ENCODE data around the gene AURKAIP1.

AURKAIP1 gene

DNA sequence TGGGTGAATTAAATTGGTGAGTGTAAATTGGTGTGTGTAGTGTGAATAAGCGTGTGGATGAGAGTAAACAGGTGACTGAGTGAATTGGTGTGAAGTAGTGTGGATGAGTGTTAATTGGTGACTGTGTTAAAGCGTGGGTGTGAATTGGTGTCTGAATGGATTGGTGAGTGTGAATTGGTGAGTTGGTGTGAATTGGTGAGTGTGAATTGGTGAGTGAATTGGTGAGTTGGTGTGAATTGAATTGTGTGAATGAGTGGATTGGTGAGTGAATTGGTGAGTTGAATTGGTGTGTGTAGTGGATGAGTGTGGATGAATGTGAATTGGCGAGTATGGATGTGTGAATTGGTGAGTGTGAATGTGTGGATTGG lies 8.3 kb downstream of the AURKAIP1 start:
- TF ChIP-seq, protein P1, sequence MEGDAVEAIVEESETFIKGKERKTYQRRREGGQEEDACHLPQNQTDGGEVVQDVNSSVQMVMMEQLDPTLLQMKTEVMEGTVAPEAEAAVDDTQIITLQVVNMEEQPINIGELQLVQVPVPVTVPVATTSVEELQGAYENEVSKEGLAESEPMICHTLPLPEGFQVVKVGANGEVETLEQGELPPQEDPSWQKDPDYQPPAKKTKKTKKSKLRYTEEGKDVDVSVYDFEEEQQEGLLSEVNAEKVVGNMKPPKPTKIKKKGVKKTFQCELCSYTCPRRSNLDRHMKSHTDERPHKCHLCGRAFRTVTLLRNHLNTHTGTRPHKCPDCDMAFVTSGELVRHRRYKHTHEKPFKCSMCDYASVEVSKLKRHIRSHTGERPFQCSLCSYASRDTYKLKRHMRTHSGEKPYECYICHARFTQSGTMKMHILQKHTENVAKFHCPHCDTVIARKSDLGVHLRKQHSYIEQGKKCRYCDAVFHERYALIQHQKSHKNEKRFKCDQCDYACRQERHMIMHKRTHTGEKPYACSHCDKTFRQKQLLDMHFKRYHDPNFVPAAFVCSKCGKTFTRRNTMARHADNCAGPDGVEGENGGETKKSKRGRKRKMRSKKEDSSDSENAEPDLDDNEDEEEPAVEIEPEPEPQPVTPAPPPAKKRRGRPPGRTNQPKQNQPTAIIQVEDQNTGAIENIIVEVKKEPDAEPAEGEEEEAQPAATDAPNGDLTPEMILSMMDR (IDR thresholded peaks at IDR 0.05; ENCODE audit: control extremely low read depth, extremely low read depth, low read depth, missing control alignments): no peak
- POLR2A ChIA-PET: no interaction called here
- DNase-seq (ENCODE audit: extremely low spot score): no peak
- CTCF ChIA-PET: no interaction called here

- no peak for DNase-seq (ENCODE audit: extremely low spot score)
- ChIA-PET POLR2A (no interaction called here), CTCF (interaction anchor here (1.2 kb wide), 1 partner anchor 18 kb away, joined by 3 read pairs; no protein-coding TSS in a partner anchor)
- TF ChIP-seq, protein P1 (IDR thresholded peaks at IDR 0.05; ENCODE audit: control extremely low read depth, extremely low read depth, low read depth, missing control alignments): no peak
Observed at GRCh38 chr1:1365875-1366698, 8.9 kb downstream of the AURKAIP1 start.

DNA sequence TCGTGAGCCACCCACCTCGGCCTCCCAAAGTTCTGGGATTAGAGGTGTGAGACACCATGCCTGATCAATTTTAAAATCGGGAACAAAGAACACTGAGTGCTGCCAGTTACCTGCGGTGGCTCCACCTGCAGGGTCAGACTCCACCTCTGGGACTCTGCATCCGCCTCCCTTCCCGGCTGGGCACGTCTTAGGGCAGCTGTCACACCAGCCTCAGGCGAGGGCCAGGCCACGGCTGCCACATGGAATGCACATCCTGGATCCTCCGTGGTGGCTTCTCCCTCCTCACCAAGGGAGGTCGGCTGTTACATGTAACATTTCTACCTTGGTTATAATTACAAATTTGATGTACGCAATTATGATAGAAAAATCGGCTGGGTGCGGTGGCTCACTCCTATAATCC lies 10.7 kb downstream of the AURKAIP1 start:
- TF ChIP-seq, protein P1 (IDR thresholded peaks at IDR 0.05; ENCODE audit: control extremely low read depth, extremely low read depth, low read depth, missing control alignments): no peak
- DNase-seq (ENCODE audit: extremely low spot score): no peak
- POLR2A ChIA-PET: no interaction called here
- CTCF ChIA-PET: interaction anchor here (2.8 kb wide), 1 partner anchor 8 kb away, joined by 15 read pairs; no protein-coding TSS in a partner anchor

DNA sequence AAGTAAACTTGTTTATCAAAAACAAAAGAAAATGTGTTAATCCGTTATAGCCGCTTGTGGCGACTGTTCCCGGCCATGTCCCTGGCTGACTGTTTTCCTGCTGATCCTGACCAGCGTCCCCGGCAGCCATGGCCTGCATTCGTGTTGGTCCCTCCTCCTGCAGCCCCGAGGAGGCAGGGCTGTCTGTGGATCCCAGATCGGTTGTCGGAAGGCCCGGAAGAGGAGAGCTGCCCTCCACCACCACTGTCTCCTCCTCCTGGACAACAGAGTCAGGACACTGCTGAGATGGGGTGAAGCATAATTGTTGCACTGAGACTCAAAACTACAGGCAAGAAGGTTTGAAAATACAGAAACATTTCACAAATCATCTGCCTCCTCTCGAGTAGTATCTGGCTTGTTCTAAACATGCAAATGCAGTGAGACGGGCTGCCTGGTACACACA lies 13.0 kb downstream of the AURKAIP1 start:
- no peak for DNase-seq (ENCODE audit: extremely low spot score)
- ChIA-PET CTCF (interaction anchor here (2.8 kb wide), 1 partner anchor 10 kb away, joined by 15 read pairs; no protein-coding TSS in a partner anchor), POLR2A (no interaction called here)
- TF ChIP-seq, protein P1 (IDR thresholded peaks at IDR 0.05; ENCODE audit: control extremely low read depth, extremely low read depth, low read depth, missing control alignments): no peak

DNA sequence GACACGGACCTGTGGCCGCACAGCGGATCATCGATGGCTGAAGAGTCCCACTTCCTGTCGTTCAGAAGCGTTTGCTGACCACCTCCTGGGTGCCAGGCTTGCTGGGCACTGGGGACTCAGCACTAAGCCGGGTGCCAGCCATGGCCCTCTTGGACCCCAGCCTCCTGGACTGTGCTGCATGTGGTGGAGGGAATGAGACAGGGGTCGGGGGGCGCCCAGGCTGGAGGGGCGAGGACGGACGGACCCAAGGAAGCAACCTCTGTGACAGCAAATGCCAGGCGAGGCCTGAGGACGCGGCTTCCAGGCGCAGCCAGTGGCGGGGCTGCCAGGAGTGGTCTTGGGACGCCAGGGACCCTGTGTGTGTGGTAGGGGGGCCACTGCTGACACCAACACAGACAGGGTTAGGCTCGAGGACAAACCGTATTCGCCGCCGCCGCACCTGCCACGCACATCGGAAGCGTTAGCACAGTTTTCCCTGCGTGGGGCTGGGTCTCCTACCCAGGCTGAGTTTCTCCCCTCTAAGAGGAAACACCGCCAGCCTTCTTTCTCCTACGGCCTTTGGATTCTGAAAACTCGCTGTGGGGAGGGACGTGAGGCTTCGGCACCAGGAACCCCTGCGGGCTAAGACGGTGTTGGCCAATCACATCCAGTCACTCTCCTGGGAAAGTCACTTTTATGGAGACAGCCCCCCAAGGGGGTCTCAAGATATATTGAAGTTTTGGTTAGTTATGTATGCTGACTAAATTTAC lies 13.6 kb downstream of the AURKAIP1 start:
- ChIA-PET CTCF (interaction anchor here (2.8 kb wide), 1 partner anchor 11 kb away, joined by 15 read pairs; no protein-coding TSS in a partner anchor), POLR2A (no interaction called here)
- TF ChIP-seq, protein P1 (IDR thresholded peaks at IDR 0.05; ENCODE audit: control extremely low read depth, extremely low read depth, low read depth, missing control alignments): no peak
- no peak for DNase-seq (ENCODE audit: extremely low spot score)

DNA sequence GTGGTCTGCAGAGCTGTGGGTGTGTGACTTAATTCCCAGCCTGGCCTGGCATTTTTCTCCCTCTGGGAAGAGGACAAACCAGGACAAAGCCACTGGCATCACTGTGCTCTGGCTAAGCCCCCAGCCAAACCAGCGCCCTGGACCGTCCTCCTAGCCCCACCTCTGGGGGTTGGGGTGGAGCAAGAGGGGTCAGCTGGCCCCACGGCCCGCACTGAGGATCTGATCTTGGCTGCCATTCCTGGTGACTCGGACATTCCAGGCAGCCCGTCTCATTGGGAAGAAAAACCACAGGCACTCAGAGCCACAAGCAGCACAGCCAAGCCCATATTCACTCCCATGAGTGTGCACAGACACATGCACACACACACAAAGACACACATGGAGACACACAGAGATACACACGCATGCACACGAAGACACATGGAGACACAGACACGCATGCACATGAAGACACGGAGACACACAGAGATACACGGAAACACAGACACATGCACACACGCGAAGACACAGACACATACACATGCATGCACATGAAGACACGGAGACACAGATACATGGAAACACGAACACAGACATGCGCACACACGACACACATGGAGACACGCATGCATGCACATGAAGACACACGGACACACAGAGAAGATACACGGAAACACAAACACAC lies 14.4 kb downstream of the AURKAIP1 start:
- POLR2A ChIA-PET: no interaction called here
- CTCF ChIA-PET: no interaction called here
- no peak for DNase-seq (ENCODE audit: extremely low spot score)
- TF ChIP-seq, protein P1 (IDR thresholded peaks at IDR 0.05; ENCODE audit: control extremely low read depth, extremely low read depth, low read depth, missing control alignments): no peak
